ENCODE data around the gene NUDT1.

NUDT1 gene

DNA sequence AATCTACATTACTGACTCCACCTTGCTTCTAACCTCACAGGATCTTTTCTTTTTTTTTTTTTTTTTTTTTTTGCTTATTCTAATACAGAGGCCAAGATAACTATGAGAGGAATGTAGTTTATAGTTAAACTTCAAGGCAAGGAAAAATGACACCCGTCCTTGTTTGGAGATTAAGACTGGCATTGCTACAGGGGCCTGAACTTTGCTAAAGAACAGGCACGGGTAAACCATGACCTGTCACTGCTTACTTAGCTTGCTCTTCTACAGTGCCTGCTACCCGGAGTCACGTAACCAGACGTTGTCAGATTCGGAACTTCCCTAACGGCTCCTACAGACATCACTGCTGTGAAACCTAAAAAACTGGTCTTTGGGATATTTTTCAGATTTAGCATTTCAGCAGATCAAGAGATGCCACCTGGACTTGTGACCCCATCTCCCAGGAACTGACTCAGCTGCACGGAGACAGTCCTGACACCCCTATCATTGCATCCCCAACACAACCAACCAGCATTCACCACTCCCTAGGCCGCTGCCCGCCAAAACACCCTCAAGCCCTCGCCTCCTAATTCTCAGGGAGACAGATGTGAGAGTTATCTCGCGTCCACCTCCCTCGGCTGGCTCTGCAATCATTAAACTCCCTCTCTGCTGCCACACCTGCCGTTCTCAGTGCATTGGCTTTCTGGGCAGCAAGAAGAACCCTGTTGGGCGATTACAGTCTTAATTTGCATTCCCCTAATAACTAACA, 36.8 kb upstream of the NUDT1 start:
- no peak for DNase-seq (ENCODE audit: low read depth, low spot score)

DNA sequence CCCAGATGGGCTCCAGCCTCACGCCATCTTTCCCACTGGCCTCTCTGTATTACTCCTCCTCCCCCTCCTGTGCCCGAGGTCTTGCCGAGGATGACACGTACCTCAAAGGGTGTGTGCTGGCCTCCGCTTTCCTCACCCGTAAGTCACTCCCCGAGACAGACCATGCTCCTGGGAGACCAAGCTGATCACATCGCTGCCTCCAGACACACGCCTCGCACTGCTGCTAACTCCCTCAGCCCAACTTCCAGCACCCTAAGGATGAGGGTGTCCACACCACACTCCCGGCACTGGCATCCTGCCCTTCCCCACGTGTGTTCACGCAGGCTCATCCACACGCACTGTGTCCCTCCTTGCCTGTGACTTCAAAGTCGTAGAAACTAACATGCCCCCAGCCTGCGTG, 33.3 kb upstream of the NUDT1 start:
- no peak for DNase-seq (ENCODE audit: low read depth, low spot score)

GRCh38 chr7:2209146-2209960, 32.7 kb upstream of the NUDT1 start:
- no peak for DNase-seq (ENCODE audit: low read depth, low spot score)

DNA sequence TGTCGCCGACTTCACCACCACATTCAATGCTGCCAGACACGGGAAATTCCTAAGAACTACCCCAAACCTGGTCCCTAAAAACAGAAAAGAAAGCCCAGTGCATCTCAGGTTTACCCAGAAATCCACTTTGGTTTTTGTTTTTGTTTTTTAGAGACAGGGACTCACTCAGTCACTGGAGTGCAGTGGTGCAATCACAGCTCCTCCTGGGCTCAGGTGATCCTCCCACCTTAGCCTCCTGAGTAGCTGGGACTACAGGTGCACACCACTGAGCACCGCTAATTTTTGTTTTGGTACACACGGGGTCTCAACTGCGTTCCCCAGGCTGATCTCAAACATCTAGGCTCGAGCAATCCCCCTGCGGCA, 32.1 kb upstream of the NUDT1 start:
- DNase-seq (ENCODE audit: low read depth, low spot score), result no peak

DNA sequence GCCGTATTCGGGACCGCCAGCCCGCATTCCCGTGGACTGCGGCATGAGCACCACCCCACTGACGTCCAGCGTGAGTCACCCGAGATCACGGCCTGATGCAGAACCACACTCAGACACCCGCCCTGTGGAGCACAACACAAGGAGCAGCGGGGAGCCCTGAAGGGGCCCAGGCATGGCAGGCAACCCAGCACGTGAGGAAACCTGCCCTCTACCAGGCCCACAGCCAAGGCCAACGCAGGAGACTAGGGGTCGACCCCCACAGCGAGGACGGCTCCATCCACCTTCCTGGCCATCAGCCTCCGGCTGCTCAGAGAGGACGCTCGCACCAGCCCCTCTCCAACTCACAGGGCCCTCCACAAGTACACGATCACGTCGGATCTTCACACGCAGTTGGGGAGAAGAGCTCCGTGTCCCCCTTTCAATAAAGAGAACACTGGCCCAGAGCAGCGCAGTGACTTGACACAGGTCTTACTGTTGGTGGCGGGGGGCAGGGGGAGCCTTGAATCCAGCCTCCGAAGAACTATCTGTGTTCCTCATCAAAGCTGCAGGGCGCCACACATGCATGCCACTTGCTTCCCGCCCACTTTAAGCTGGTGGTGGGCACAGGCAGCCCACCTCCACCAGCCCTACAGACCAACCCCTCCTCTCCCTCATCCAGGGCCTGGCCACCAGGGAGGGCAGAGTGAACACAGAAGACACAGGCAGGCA, 31.3 kb upstream of the NUDT1 start:
- DNase-seq (ENCODE audit: low read depth, low spot score), result no peak

- DNase-seq (ENCODE audit: low read depth, low spot score), result no peak
Measured at GRCh38 chr7:2211259-2211880, 30.7 kb upstream of the NUDT1 start.

DNA sequence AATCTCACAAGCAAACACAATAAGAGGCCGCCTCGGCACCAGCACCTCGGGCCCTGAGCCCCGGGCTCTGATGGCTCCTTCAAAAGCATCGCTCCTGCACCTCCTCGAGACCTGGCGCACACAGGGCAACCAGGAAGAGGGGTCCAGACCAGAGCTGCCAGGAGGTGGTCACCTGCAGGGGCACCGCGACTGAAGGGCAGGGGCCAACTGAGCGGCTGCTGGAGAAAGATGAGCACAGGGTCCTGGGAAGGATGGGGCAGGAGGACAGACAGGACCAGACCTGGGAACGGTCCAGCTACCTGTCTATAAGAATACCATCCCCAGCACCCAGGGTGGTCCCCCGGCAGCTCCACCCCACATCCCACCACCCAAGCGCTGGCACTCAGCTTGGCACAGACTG, 30.1 kb upstream of the NUDT1 start:
- DNase-seq (ENCODE audit: low read depth, low spot score), result no peak

GRCh38 chr7:2212906-2213305, 29.1 kb upstream of the NUDT1 start:
- DNase-seq (ENCODE audit: low read depth, low spot score), result no peak

DNA sequence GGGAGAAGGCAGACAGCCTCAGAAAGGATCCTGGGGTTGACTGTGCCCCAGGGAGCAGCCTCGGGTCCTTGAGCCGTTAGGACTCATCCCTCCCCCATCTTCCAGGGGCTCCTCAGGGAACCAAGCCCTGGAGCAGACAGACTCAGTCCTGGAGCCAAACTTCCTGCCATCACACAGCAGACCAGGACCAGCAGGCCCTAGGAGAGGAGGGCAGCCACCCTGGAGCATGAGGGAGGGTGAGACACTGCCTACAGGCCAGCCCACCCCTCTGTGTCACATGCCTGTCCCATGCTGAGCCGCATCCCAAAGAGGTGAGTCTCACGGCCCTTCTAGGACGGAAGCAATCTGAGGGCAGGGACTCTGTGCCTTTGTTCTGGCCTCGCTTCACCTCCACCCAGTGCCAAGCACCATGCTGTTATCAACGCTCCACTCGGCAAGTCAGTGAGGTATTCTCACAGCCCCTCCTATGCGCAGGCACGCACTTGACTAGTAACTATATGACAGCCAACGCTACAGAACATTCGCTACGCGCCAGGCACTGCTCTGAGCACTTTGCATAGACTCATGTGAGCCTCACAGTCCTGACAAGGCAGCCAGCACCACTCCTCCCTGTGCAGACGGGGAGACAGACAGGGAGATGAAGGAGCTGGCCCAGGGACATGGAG, 28.3 kb upstream of the NUDT1 start:
- DNase-seq (ENCODE audit: low read depth, low spot score), result no peak

GRCh38 chr7:2214636-2215035, 27.4 kb upstream of the NUDT1 start:
- no peak for DNase-seq (ENCODE audit: low read depth, low spot score)

DNA sequence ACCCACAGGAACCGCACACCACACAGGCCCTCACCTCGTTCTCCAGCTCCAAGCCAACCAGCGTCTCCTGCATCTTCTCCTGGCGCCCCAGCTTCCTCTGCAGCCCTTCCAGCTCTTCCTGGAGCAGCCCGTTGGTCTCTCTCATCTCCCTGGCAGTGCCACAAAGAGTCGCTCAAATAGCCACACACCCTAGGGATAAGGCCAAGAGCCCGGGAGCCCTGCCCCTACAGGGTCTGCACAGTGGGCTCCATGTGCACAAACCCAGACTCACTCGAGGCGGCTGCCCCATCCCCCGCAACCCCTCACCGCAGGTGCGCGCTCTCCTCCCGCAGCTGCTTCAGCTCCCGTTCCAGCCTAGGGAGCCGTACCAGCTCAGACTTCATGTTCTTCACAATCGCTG, 26.2 kb upstream of the NUDT1 start:
- no peak for DNase-seq (ENCODE audit: low read depth, low spot score)

- DNase-seq (ENCODE audit: low read depth, low spot score), result no peak
Measured at GRCh38 chr7:2217206-2217605, 24.8 kb upstream of the NUDT1 start.

- no peak for DNase-seq (ENCODE audit: low read depth, low spot score)
Measured at GRCh38 chr7:2217716-2218443, 24.1 kb upstream of the NUDT1 start.

DNA sequence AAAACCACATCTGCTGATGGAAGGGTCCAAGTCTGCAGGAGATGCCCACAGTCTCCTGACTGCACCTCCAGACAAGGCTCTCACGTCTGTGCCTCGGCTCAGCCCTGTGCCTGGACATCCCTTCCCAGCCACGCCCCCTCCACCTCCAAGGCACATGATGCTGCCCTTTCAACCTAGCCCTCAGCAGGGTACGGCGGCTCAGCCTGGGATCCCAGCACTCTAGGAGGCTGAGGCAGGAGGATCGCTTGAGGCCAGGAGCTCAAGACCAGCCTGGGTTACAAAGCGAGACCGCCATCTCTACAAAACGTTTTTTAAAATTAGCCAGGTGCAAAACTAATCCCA, 23.6 kb upstream of the NUDT1 start:
- no peak for DNase-seq (ENCODE audit: low read depth, low spot score)

- no peak for DNase-seq (ENCODE audit: low read depth, low spot score)
Measured at GRCh38 chr7:2219136-2219535, 22.9 kb upstream of the NUDT1 start.

DNA sequence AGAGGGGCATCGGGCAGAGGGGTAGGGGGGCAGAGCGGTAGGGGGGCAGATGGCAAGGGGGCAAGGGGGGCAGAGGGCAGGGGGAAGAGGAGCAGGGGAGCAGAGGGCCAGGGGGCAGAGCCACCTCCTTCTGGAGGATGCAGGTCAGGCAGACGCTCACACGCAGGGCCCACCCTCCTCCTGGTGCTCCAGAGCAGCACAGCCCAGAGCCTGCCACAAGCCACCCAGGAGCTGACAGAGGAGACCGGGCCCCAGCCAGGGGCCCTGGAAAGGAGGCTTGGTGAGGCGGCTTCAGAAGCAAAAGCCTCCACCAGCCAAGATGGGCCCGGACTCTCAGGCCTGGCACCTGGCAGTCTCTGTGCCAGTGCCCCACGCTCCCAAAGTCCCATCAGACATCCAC, 22.4 kb upstream of the NUDT1 start:
- no peak for DNase-seq (ENCODE audit: low read depth, low spot score)

- DNase-seq (ENCODE audit: low read depth, low spot score), result no peak
Measured at GRCh38 chr7:2220030-2220429, 22.0 kb upstream of the NUDT1 start.

- DNase-seq (ENCODE audit: low read depth, low spot score), result no peak
Measured at GRCh38 chr7:2220506-2220905, 21.5 kb upstream of the NUDT1 start.

DNA sequence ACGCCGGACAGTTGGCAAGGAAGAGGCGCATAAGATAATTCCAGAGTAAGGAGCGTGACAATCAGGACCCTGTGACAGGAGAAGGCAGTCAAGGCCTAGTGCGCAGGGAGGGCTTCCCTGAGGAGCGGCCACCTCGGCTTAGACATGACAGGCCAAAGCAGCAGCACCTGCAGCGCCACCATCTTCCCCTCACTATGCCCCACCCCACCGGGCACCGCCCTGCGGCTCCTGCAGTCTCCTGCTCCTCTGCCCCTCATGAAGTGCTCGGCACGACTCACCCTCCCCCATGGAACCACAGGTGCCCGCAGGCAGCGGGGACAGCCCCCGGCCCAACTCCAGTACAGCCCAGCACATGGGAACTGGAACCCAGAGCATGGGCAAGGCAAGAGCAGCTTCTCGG, 21.1 kb upstream of the NUDT1 start:
- DNase-seq (ENCODE audit: low read depth, low spot score), result no peak

GRCh38 chr7:2222516-2222915, 19.5 kb upstream of the NUDT1 start:
- DNase-seq (ENCODE audit: low read depth, low spot score), result no peak

GRCh38 chr7:2223321-2223720, 18.7 kb upstream of the NUDT1 start:
- no peak for DNase-seq (ENCODE audit: low read depth, low spot score)
